MM.1S (cell line): ENCODE data around the gene CTNNA3.

Experiments used
- DNase-seq: peaks from one replicate; pipeline ENCODE4 v3.0.0-alpha.2; 2015
- H2AFZ ChIP-seq: fragments of 300-600 bp; sonication (generic); 2 replicates; pipeline ENCODE4 v1.6.0; 2016; ENCODE audit warnings: antibody characterized with exemption, low read length
- H3F3A ChIP-seq: fragments of 300-600 bp; sonication (generic); 2 replicates; pipeline ENCODE4 v1.6.1; 2016; ENCODE audit warnings: mild to moderate bottlenecking, antibody characterized with exemption, low read length, moderate library complexity, mixed read lengths; ENCODE audit not compliant: insufficient read depth
- H3K27ac ChIP-seq: fragments of 300-600 bp; sonication (generic); 2 replicates; pipeline ENCODE4 v1.5.1; 2016; ENCODE audit warnings: mild to moderate bottlenecking, low read length
- H3K27me3 ChIP-seq: fragments of 300-600 bp; sonication (generic); replicated peaks from 2 replicates; pipeline ENCODE4 v1.6.0; 2016; ENCODE audit warnings: low read length; ENCODE audit not compliant: insufficient read depth
- H3K36me3 ChIP-seq: fragments of 300-600 bp; sonication (generic); replicated peaks from 2 replicates; pipeline ENCODE4 v1.6.1; 2016; ENCODE audit warnings: mild to moderate bottlenecking, low read length, mixed read lengths; ENCODE audit not compliant: insufficient read depth
- H3K4me1 ChIP-seq: fragments of 300-600 bp; sonication (generic); 2 replicates; pipeline ENCODE4 v1.6.1; 2016; ENCODE audit warnings: low read length, mixed read lengths
- H3K4me2 ChIP-seq: fragments of 300-600 bp; sonication (generic); 2 replicates; pipeline ENCODE4 v1.6.0; 2016; ENCODE audit warnings: low read depth, low read length
- H3K4me3 ChIP-seq: fragments of 300-600 bp; sonication (generic); 2 replicates; pipeline ENCODE4 v1.5.1; 2016; ENCODE audit warnings: low read length, mixed read lengths
- H3K79me2 ChIP-seq: fragments of 300-600 bp; sonication (generic); 2 replicates; pipeline ENCODE4 v1.6.1; 2016; ENCODE audit warnings: mixed run types, low read length, mixed read lengths
- H3K9ac ChIP-seq: fragments of 300-600 bp; sonication (generic); 2 replicates; pipeline ENCODE4 v1.6.1; 2016; ENCODE audit warnings: low read length, mixed read lengths
- H3K9me2 ChIP-seq: fragments of 300-600 bp; sonication (generic); replicated peaks from 2 replicates; pipeline ENCODE4 v1.6.1; 2016; ENCODE audit warnings: mild to moderate bottlenecking, low read length, mixed read lengths; ENCODE audit not compliant: insufficient read depth
- H3K9me3 ChIP-seq: fragments of 300-600 bp; sonication (generic); replicated peaks from 2 replicates; pipeline ENCODE4 v1.6.1; 2016; ENCODE audit warnings: mild to moderate bottlenecking, low read length, mixed read lengths; ENCODE audit not compliant: insufficient read depth
- H4K20me1 ChIP-seq: fragments of 300-600 bp; sonication (generic); 2 replicates; pipeline ENCODE4 v1.6.1; 2016; ENCODE audit warnings: mild to moderate bottlenecking, low read length, moderate library complexity, mixed read lengths; ENCODE audit not compliant: insufficient read depth
- CTCF ChIP-seq: fragments of 300-600 bp; sonication (generic); IDR thresholded peaks from 2 replicates; pipeline ENCODE4 v1.5.1; 2016; ENCODE audit warnings: antibody characterized with exemption, low read length, mixed read lengths
- EZH2 ChIP-seq: fragments of 300-600 bp; sonication (generic); optimal IDR thresholded peaks from 2 replicates; pipeline ENCODE3; 2017; ENCODE audit warnings: low read depth, mild to moderate bottlenecking, antibody characterized with exemption, low read length, mixed read lengths
- EZH2phosphoT487 ChIP-seq: fragments of 300-600 bp; sonication (generic); IDR thresholded peaks from 2 replicates; pipeline ENCODE4 v1.6.1; 2018; ENCODE audit warnings: antibody characterized with exemption, low read length

Gene CTNNA3

DNA sequence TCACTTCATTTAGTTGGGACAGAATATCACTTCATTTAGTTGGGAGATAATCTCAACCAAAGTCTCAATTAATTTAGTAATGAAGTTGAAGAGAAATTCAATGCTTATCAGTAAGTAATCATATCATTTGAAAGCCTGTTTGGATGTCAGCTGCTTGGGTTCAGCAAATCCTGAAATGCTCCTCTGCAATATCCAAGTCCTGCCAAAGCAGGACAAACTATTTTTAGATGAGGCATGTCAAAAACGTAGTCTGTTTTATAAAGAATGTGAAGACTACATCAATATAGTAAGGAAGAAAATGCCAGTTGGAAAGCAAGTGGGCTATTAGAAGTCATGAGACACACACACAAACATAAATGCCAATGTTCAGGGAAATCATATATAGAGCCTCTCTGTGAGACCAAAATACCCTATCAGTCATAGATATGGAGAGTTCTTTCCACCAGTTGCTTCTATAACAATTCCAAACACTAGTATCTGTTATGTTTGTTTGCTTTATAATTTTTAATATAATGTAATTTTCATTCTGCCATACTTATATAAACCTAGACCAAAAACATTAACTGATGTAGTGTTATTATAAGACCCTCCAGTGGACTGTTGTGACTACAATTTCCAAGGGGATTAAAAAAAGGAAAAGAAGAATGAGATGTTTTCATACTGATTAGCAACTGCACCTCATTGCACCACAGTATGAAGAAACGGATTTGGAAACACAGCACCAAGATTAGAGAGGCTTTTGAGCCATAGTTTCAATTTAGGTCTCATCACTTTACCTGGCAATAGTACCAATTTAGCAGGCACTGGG, 609.5 kb downstream of the CTNNA3 start:
- Histone ChIP-seq H3K9ac (no peak overlapping the region), H3K4me3 (no peak overlapping the region), H4K20me1 (no peaks in the 10 kb centered on the region), H3F3A (no peaks in the 10 kb centered on the region), H3K27ac (no peak overlapping the region), H3K4me2 (no peak overlapping the region), H3K36me3 (no peaks in the 10 kb centered on the region), H3K9me3 (no peaks in the 10 kb centered on the region), H3K4me1 (no peaks in the 10 kb centered on the region), H2AFZ (no peak overlapping the region), H3K9me2 (no peaks in the 10 kb centered on the region), H3K79me2 (no peaks in the 10 kb centered on the region), H3K27me3 (no peaks in the 10 kb centered on the region)
- no peak for DNase-seq
- TF ChIP-seq CTCF = no peak
- TF ChIP-seq EZH2phosphoT487 = no peak
- TF ChIP-seq EZH2 = no peak

- Histone ChIP-seq H3K9me3 (no peaks in the 10 kb centered on the region), H4K20me1 (no peaks in the 10 kb centered on the region), H3K36me3 (no peaks in the 10 kb centered on the region), H3K4me3 (no peak overlapping the region), H3K4me2 (no peak overlapping the region), H3K4me1 (no peaks in the 10 kb centered on the region), H3K27me3 (no peaks in the 10 kb centered on the region), H3F3A (no peaks in the 10 kb centered on the region), H3K9ac (no peak overlapping the region), H2AFZ (no peak overlapping the region), H3K27ac (no peak overlapping the region), H3K9me2 (no peaks in the 10 kb centered on the region), H3K79me2 (no peaks in the 10 kb centered on the region)
- TF ChIP-seq EZH2phosphoT487 (no peak), CTCF (no peak)
- DNase-seq = no peak
Measured at GRCh38 chr10:67079126-67079525, 616.9 kb downstream of the CTNNA3 start.

DNA sequence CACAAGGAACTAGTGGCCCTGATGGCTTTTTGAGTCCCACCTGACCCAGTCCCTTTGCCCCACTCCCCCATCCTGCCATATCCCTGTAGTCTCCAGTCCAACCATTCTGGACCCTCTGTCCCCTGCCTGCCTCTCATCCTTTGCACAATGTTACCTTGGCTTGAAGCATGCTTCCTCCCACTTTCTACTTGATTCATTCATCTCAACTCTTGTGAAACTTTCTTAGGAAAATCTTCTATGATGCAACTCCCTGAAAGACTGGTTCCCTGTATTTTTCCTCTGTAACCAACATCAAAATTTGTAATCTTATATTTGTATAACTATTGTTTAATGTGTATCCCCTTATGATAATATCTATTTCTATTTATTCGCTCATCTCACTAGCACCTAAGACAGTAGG, 618.6 kb downstream of the CTNNA3 start:
- TF ChIP-seq EZH2phosphoT487 (no peak), CTCF (no peak), EZH2 (no peak)
- H3K9ac ChIP-seq = no peak overlapping the region
- no peak overlapping the region for H3K4me3 ChIP-seq
- no peaks in the 10 kb centered on the region for H3K9me2 ChIP-seq
- H3F3A ChIP-seq = no peaks in the 10 kb centered on the region
- no peaks in the 10 kb centered on the region for H3K27me3 ChIP-seq
- H3K9me3 ChIP-seq = no peaks in the 10 kb centered on the region
- no peaks in the 10 kb centered on the region for H3K79me2 ChIP-seq
- no peaks in the 10 kb centered on the region for H3K36me3 ChIP-seq
- DNase-seq = no peak
- H3K27ac ChIP-seq = no peak overlapping the region
- no peak overlapping the region for H3K4me2 ChIP-seq
- H3K4me1 ChIP-seq = no peaks in the 10 kb centered on the region
- H4K20me1 ChIP-seq = no peaks in the 10 kb centered on the region
- H2AFZ ChIP-seq = no peak overlapping the region
